GM12872 (cell line): ENCODE data around the gene MANF.

Experiments
- CTCF ChIP-seq: IDR thresholded peaks from 3 replicates; pipeline ENCODE4 v1.5.1; 2011; ENCODE audit warnings: low read depth, mild to moderate bottlenecking, low read length, moderate library complexity; ENCODE audit not compliant: insufficient read depth

MANF gene

DNA sequence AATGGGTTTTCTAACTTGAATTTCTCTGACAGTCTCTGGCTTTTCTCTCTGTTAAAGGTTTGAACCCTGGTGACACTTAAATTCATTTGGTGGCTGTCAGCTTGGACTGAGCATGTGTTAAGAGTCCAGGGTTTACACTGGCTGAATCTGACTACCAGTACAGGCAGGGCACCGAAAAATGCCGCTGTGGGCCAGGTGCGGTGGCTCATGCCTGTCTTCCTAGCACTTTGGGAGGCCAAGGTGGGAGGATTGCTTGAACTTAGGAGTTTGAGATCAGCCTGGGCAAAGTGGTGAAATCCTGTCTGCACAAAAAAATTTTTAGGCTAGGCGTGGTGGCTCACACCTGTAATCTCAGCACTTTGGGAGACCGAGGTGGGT is 1.8 kb downstream of the MANF start:
- no peak for TF ChIP-seq CTCF

GRCh38 chr3:51388286-51389029 is 3.4 kb downstream of the MANF start:
- TF ChIP-seq CTCF = peak; percentile 34; the same call in 1 of the 3 replicates

DNA sequence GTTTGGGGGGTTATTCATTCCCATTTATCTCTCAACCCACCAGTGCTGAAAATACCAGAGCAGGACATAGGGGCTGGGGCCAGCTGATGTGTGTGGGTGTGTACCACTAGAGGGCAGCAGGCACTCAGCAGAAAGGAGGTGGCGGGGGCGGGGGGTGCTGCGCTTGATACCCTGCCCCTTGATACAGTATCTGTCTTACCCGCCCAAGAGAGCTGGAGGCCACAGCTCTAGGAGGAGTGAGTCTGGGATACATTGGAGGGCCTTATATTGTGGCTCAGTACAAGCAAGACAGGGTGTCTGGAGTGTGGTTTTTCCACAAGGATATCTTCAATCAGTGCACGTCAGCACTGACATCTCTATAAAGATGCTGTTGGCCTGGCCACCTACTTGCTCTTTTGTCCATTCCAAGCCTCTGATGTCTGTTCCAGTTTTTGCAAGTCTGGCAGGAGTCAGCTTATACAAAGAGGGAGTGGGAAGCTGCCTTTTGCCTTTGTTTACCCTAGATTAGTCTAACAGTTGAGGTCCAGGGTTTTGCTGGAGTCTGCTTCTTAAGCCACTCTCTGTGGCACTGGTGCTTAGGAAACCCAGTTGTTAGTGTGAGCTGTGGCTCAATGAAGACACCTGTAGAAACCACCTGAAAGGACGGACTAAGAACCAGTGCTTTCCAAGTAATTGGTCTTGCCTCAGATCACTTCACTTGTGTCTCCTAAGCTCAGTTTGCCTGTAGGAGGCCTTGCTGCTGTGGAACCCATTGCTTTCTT is 4.5 kb downstream of the MANF start:
- peak; percentile 84 for TF ChIP-seq CTCF

- peak; percentile 95; the same call in 2 of the 3 replicates for TF ChIP-seq CTCF
Measured at GRCh38 chr3:51390246-51391074, 5.4 kb downstream of the MANF start.

DNA sequence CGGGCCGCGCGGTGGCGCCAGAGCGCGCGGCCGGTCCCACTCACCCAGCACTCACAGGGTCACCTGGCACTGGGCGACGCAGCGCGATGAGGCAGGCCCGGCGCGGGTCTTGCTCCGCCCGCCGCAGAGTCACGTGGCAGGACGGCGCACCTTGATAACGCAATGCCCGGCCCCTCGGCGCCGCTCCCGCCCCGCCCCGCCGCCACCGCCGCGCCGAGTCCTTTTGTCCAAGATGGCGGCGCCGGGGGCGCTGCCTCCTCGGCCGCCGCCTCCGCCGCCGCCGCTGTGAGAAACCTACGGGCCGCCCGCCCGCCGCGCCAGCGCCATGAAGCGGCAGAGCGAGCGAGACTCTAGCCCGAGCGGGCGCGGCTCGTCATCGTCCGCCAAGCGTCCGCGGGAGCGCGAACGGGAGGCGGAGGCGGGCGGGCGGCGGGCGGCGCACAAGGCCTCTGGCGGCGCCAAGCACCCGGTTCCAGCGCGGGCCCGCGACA is 6.0 kb downstream of the MANF start, which contains the start of gene RBM15B:
Gene RBM15B, plus strand, starts transcription at position 211 of the 491 bp plus-strand sequence. Its CDS starts 115 bp downstream, at position 326.
- no peak; the same call in 2 of the 3 replicates for TF ChIP-seq CTCF

DNA sequence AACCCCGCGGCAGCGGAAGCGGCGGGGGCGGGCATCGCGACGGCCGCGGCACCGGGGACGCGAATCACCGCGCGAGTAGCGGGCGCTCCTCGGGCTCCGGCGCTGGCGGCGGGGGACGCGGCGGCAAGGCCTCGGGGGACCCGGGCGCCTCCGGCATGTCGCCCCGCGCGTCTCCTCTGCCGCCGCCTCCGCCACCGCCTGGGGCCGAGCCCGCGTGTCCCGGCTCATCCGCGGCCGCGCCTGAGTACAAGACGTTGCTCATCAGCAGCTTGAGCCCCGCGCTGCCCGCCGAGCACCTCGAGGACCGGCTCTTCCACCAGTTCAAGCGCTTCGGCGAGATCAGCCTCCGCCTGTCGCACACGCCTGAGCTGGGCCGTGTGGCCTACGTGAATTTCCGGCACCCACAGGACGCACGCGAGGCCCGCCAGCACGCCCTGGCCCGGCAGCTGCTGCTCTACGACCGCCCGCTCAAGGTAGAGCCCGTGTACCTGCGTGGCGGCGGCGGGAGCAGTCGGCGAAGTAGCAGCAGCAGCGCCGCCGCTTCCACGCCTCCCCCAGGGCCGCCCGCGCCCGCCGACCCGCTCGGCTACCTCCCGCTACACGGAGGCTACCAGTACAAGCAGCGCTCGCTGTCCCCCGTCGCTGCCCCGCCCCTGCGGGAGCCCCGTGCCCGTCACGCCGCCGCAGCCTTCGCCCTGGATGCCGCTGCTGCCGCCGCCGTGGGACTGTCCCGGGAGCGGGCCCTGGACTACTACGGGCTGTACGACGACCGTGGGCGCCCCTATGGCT is 6.7 kb downstream of the MANF start:
- no peak for TF ChIP-seq CTCF
